Caco-2 (cell line): ENCODE measurements around the gene ATG2A. TPM values are rescaled to one million over a fixed set of nuclear protein-coding genes. Genes with fewer than 3 reads are reported as not detected.

Source experiments
- BruUV-seq: library from RNA; stranded (reverse); fragments of 400-500 nt; replicated peaks from 2 replicates; lab custom pipeline; 2021; lab: Mats Ljungman, UMichigan
- CTCF ChIA-PET: fragments of 300-600 bp; sonication (Branson Sonifier 250); formaldehyde crosslinking; loops from one replicate; lab custom pipeline; 2022; ENCODE audit warnings: antibody characterized with exemption; lab: Charles Lee
- POLR2A ChIA-PET: fragments of 300-600 bp; sonication (Branson Sonifier 250); formaldehyde crosslinking; loops from one replicate; lab custom pipeline; 2022; ENCODE audit warnings: antibody characterized with exemption; lab: Charles Lee
- DNase-seq, 2 experiments: peaks; one replicate each; pipeline versions ENCODE4 v3.0.0 to v3.0.0-alpha.2; 2020 to 2022
- H3K27me3 ChIP-seq: replicated peaks from 2 replicates; pipeline ENCODE4 v1.6.0; 2011; ENCODE audit warnings: low read length; ENCODE audit not compliant: control insufficient read depth, insufficient read depth
- H3K36me3 ChIP-seq: 2 replicates; pipeline ENCODE4 v1.5.1; 2011; ENCODE audit warnings: low read length; ENCODE audit not compliant: control insufficient read depth, insufficient read depth
- H3K4me1 ChIP-seq: fragments of 250-450 bp; sonication (Bioruptor Pico); 2 replicates; pipeline ENCODE4 v1.5.1; 2020; ENCODE audit warnings: mild to moderate bottlenecking
- H3K4me3 ChIP-seq: 2 replicates; pipeline ENCODE4 v1.5.1; 2011; ENCODE audit warnings: low read depth, mild to moderate bottlenecking, control low read depth, low read length
- H3K9me3 ChIP-seq: fragments of 250-450 bp; sonication (Bioruptor Pico); 2 replicates; pipeline ENCODE4 v1.5.1; 2020; ENCODE audit warnings: mild to moderate bottlenecking, moderate library complexity
- H3K27ac Mint-ChIP-seq: one replicate; pipeline ENCODE4 v1.8.0; 2022; ENCODE audit warnings: mixed read lengths; ENCODE audit not compliant: unreplicated experiment
- H3K27me3 Mint-ChIP-seq: one replicate; pipeline ENCODE4 v1.8.0; 2022; ENCODE audit warnings: mixed read lengths; ENCODE audit not compliant: insufficient read depth, unreplicated experiment
- H3K36me3 Mint-ChIP-seq: one replicate; pipeline ENCODE4 v1.8.0; 2022; ENCODE audit warnings: mild to moderate bottlenecking, mixed read lengths; ENCODE audit not compliant: insufficient read depth, unreplicated experiment
- H3K4me1 Mint-ChIP-seq: one replicate; pipeline ENCODE4 v1.8.0; 2022; ENCODE audit warnings: low read depth, mixed read lengths; ENCODE audit not compliant: unreplicated experiment
- H3K4me3 Mint-ChIP-seq: one replicate; pipeline ENCODE4 v1.8.0; 2022; ENCODE audit warnings: mild to moderate bottlenecking, moderate library complexity, mixed read lengths; ENCODE audit not compliant: unreplicated experiment
- H3K9me3 Mint-ChIP-seq: one replicate; pipeline ENCODE4 v1.8.0; 2022; ENCODE audit warnings: mixed read lengths; ENCODE audit not compliant: unreplicated experiment
- CTCF ChIP-seq, 2 experiments: fragments of 200-600 bp in 1 of 2; IDR thresholded peaks; 1 replicate in 1 of 2; 2 replicates in 1 of 2; pipeline versions ENCODE4 v1.5.1 to v1.8.0; 2011 to 2022; ENCODE audit warnings: antibody characterized with exemption in 1 of 2, control low read depth in 1 of 2, inconsistent platforms in 1 of 2, low read depth in 1 of 2, low read length in 1 of 2, mild to moderate bottlenecking in 1 of 2, moderate library complexity in 1 of 2; ENCODE audit not compliant: insufficient read depth in 1 of 2, severe bottlenecking in 1 of 2, unreplicated experiment in 1 of 2
- intact Hi-C: fragments of 100-400 bp; cut with micrococcal nuclease; formaldehyde crosslinking; loops from one replicate; pipeline ENCODE4 v1.10.0; 2022; ENCODE audit not compliant: unreplicated experiment
- total RNA-seq: library from RNA; stranded (reverse); gene quantifications from 2 replicates; pipeline ENCODE4 v1.2.3, GENCODE V29; 2022

Gene ATG2A
- total RNA-seq, 1 experiment from 2014 or later = 27.9 TPM

GRCh38 chr11:64911689-64912088 lies 5.3 kb downstream of the ATG2A start:
- Mint-ChIP-seq H3K4me1 (no peaks in the 10 kb centered on the region), H3K27ac (no peak overlapping the region), H3K36me3 (peaks cover 26% of the 10 kb centered on the region), H3K27me3 (no peaks in the 10 kb centered on the region), H3K4me3 (no peak overlapping the region), H3K9me3 (no peaks in the 10 kb centered on the region)
- BruUV-seq = no TSS peak
- H3K27me3 ChIP-seq = no peaks in the 10 kb centered on the region
- no peak for DNase-seq
- H3K4me1 ChIP-seq = no peaks in the 10 kb centered on the region; the same call in none of the 2 replicates
- no peaks in the 10 kb centered on the region for H3K9me3 ChIP-seq
- CTCF ChIA-PET = no interaction called here
- POLR2A ChIA-PET = no interaction called here
- intact Hi-C loops = no loop called here
- TF ChIP-seq CTCF (IDR thresholded peaks at IDR 0.05; ENCODE audit: insufficient read depth in 1 of 2, low read depth in 1 of 2, low read length in 1 of 2, severe bottlenecking in 1 of 2, unreplicated experiment in 1 of 2) = no peak
- no peak overlapping the region for H3K4me3 ChIP-seq
- H3K36me3 ChIP-seq = peaks cover 5% of the 10 kb centered on the region

GRCh38 chr11:64911142-64911541 lies 5.9 kb downstream of the ATG2A start:
- peaks cover 5% of the 10 kb centered on the region for H3K36me3 ChIP-seq
- POLR2A ChIA-PET = no interaction called here
- intact Hi-C loops = no loop called here
- TF ChIP-seq CTCF (IDR thresholded peaks at IDR 0.05; ENCODE audit: insufficient read depth in 1 of 2, low read depth in 1 of 2, low read length in 1 of 2, severe bottlenecking in 1 of 2, unreplicated experiment in 1 of 2) = no peak
- H3K27ac Mint-ChIP-seq = no peak overlapping the region
- no peaks in the 10 kb centered on the region for H3K4me1 Mint-ChIP-seq
- CTCF ChIA-PET = no interaction called here
- H3K4me3 Mint-ChIP-seq = no peak overlapping the region
- BruUV-seq = no TSS peak
- no peak for DNase-seq
- H3K9me3 ChIP-seq = no peaks in the 10 kb centered on the region
- H3K27me3 Mint-ChIP-seq = no peaks in the 10 kb centered on the region
- no peaks in the 10 kb centered on the region for H3K27me3 ChIP-seq
- no peaks in the 10 kb centered on the region for H3K9me3 Mint-ChIP-seq
- no peak overlapping the region for H3K4me3 ChIP-seq
- peaks cover 26% of the 10 kb centered on the region for H3K36me3 Mint-ChIP-seq
- H3K4me1 ChIP-seq = no peaks in the 10 kb centered on the region; the same call in none of the 2 replicates

- Histone ChIP-seq H3K27me3 (no peaks in the 10 kb centered on the region), H3K9me3 (no peaks in the 10 kb centered on the region), H3K4me3 (no peak overlapping the region), H3K36me3 (peaks cover 5% of the 10 kb centered on the region), H3K4me1 (no peaks in the 10 kb centered on the region; the same call in 1 of the 2 replicates)
- no peaks in the 10 kb centered on the region for H3K27me3 Mint-ChIP-seq
- CTCF ChIA-PET = no interaction called here
- H3K4me1 Mint-ChIP-seq = no peaks in the 10 kb centered on the region
- no peak for TF ChIP-seq CTCF (IDR thresholded peaks at IDR 0.05; ENCODE audit: insufficient read depth in 1 of 2, low read depth in 1 of 2, low read length in 1 of 2, severe bottlenecking in 1 of 2, unreplicated experiment in 1 of 2)
- no peak for DNase-seq
- POLR2A ChIA-PET = no interaction called here
- intact Hi-C loops = no loop called here
- H3K4me3 Mint-ChIP-seq = no peak overlapping the region
- peaks cover 26% of the 10 kb centered on the region for H3K36me3 Mint-ChIP-seq
- no TSS peak for BruUV-seq
- H3K27ac Mint-ChIP-seq = no peak overlapping the region
- H3K9me3 Mint-ChIP-seq = no peaks in the 10 kb centered on the region
Measured at GRCh38 chr11:64910451-64911093, 6.4 kb downstream of the ATG2A start.
